Measurements from ENCODE around the gene DMBT1. TPM values are rescaled to one million over a fixed set of nuclear protein-coding genes. Genes with fewer than 3 reads are reported as not detected.

Gene DMBT1
- total and polyA plus RNA-seq, 2 donors from 2014 or later: 0.06 TPM; not detected in 1

DNA sequence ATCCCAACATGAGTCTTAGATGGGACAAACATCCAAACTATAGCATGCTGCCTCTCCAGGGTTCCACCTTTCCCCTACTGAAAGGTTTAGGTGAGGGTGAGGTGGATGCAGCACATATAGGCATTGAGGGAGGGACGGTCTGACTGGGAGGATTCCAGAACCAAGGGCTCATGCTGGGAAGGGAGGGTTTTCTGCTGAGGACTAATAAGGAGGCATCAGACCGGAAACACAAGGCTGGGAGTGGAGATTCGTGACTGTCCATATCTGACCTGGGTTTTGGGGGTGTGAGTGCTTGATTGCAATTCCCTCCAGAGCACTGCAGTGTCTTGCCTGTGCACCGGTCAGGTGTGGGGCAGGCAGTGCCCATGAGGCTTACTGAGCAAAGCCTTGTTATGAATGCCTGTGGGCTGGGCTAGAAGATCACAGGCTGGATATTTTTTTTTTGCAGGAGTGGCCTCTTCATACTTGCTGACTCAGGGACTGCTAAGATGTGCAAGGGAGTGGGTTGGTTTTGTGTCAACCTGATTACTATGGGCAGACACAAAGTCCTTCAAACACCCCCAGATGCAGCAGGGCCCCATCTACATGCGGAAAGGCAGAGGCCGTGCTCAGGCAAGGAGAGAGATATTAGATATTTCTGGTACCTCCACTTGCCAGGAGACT is 26.7 kb downstream of the DMBT1 start:
- H3K4me1 ChIP-seq (ENCODE audit: control insufficient read depth in 2 of 3, insufficient read depth in 2 of 3, low read depth in 1 of 3, low read length in 3 of 3): no peaks in the 10 kb centered on the region
- TF ChIP-seq, protein P1, sequence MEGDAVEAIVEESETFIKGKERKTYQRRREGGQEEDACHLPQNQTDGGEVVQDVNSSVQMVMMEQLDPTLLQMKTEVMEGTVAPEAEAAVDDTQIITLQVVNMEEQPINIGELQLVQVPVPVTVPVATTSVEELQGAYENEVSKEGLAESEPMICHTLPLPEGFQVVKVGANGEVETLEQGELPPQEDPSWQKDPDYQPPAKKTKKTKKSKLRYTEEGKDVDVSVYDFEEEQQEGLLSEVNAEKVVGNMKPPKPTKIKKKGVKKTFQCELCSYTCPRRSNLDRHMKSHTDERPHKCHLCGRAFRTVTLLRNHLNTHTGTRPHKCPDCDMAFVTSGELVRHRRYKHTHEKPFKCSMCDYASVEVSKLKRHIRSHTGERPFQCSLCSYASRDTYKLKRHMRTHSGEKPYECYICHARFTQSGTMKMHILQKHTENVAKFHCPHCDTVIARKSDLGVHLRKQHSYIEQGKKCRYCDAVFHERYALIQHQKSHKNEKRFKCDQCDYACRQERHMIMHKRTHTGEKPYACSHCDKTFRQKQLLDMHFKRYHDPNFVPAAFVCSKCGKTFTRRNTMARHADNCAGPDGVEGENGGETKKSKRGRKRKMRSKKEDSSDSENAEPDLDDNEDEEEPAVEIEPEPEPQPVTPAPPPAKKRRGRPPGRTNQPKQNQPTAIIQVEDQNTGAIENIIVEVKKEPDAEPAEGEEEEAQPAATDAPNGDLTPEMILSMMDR (IDR thresholded peaks at IDR 0.05; ENCODE audit: borderline replicate concordance, extremely low read depth, insufficient read depth): no peak
- no peak overlapping the region for H3K4me3 ChIP-seq (ENCODE audit: low read length in 3 of 3)
- H3K36me3 ChIP-seq (ENCODE audit: control insufficient read depth in 2 of 3, insufficient read depth in 3 of 3, low read length in 3 of 3): no peaks in the 10 kb centered on the region
- intact Hi-C loops (cut with DNase I): no loop called here
- no peaks in the 10 kb centered on the region for H3K27me3 ChIP-seq (ENCODE audit: control insufficient read depth, insufficient read depth, low read length)
- no peak for FAIRE-seq
- H3K27ac ChIP-seq (ENCODE audit: low read depth in 2 of 2, low read length in 2 of 2): no peak overlapping the region
- no peaks in the 10 kb centered on the region for H3K9me3 ChIP-seq (ENCODE audit: control insufficient read depth in 2 of 3, insufficient read depth in 1 of 3, low read length in 3 of 3)
- peak in 2 of 5 donors; percentile 24 to 33 for DNase-seq
- no peak overlapping the region for H3K9ac ChIP-seq (ENCODE audit: low read length in 3 of 3)

DNA sequence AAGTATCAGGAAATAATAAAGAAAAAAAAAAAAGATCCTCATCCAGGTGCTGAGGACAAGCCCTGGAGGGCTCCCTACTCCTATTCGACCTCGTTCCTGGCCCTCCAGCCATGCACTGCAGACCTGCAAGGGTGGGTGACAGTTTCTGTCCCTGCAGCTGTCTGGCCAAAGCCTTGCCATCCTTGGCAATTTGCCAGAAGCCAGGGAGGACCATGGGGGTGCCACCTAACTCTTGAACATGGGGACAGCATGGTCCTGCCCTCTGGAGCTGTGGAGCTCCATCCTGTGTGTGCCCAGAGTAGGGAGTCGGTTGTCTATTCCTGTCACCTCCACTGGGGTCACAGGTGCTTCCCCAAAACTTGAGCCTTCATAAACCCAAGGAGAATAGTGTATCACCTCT is 27.8 kb downstream of the DMBT1 start:
- Histone ChIP-seq H3K9ac (ENCODE audit: low read length in 3 of 3) (no peak overlapping the region), H3K27ac (ENCODE audit: low read depth in 2 of 2, low read length in 2 of 2) (no peak overlapping the region), H3K4me3 (ENCODE audit: low read length in 3 of 3) (no peak overlapping the region), H3K36me3 (ENCODE audit: control insufficient read depth in 2 of 3, insufficient read depth in 3 of 3, low read length in 3 of 3) (no peaks in the 10 kb centered on the region), H3K27me3 (ENCODE audit: control insufficient read depth, insufficient read depth, low read length) (no peaks in the 10 kb centered on the region), H3K9me3 (ENCODE audit: control insufficient read depth in 2 of 3, insufficient read depth in 1 of 3, low read length in 3 of 3) (no peaks in the 10 kb centered on the region), H3K4me1 (ENCODE audit: control insufficient read depth in 2 of 3, insufficient read depth in 2 of 3, low read depth in 1 of 3, low read length in 3 of 3) (no peaks in the 10 kb centered on the region)
- intact Hi-C loops (cut with DNase I): no loop called here
- DNase-seq: no peak
- TF ChIP-seq, protein P1 (IDR thresholded peaks at IDR 0.05; ENCODE audit: borderline replicate concordance, extremely low read depth, insufficient read depth): no peak
- FAIRE-seq: no peak

DNA sequence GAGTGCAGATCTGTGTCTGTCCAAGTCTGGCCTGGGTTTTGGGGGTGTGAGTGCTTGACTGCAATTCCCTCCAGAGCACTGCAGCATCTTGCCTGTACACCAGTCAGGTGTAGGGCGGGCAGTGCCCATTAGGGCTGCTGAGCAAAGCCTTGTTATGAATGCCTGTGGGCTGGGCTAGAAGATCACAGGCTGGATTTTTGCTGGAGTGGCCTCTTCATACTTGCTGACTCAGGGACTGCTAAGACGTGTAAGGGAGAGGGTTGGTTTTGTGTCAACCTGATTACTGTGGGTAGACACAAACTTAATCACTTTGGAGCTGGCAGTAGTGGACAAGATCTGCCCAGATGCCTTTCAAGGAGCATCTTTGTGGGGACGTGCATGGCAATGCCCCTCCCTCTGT is 29.6 kb downstream of the DMBT1 start:
- TF ChIP-seq, protein P1 (IDR thresholded peaks at IDR 0.05; ENCODE audit: borderline replicate concordance, extremely low read depth, insufficient read depth): no peak
- Histone ChIP-seq H3K9ac (ENCODE audit: low read length in 3 of 3) (no peak overlapping the region), H3K9me3 (ENCODE audit: control insufficient read depth in 2 of 3, insufficient read depth in 1 of 3, low read length in 3 of 3) (no peaks in the 10 kb centered on the region), H3K27ac (ENCODE audit: low read depth in 2 of 2, low read length in 2 of 2) (no peak overlapping the region), H3K36me3 (ENCODE audit: control insufficient read depth in 2 of 3, insufficient read depth in 3 of 3, low read length in 3 of 3) (no peaks in the 10 kb centered on the region), H3K4me1 (ENCODE audit: control insufficient read depth in 2 of 3, insufficient read depth in 2 of 3, low read depth in 1 of 3, low read length in 3 of 3) (no peaks in the 10 kb centered on the region), H3K4me3 (ENCODE audit: low read length in 3 of 3) (no peak overlapping the region), H3K27me3 (ENCODE audit: control insufficient read depth, insufficient read depth, low read length) (no peaks in the 10 kb centered on the region)
- DNase-seq: peak in 1 of 5 donors; percentile 12
- intact Hi-C loops (cut with DNase I): no loop called here
- no peak for FAIRE-seq

DNA sequence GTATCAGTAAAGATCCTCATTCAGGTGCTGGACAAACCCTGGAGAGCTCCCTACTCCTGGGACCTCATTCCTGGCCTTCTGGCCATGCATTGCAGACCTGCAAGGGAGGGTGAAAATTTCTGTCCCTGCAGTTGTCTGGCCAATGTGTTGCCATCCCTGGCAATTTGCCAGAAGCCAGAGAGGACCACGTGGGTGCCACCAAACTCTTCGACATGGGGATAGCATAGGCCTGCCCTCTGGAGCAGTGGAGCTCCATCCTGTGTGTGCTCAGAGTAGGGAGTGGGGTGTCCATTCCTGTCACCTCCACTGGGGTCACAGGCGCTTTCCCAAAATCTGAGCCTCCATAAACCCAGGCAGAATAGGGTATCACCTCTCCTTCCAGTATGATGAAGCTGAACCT is 31.2 kb downstream of the DMBT1 start:
- Histone ChIP-seq H3K4me3 (ENCODE audit: low read length in 3 of 3) (no peak overlapping the region), H3K27me3 (ENCODE audit: control insufficient read depth, insufficient read depth, low read length) (no peaks in the 10 kb centered on the region), H3K9me3 (ENCODE audit: control insufficient read depth in 2 of 3, insufficient read depth in 1 of 3, low read length in 3 of 3) (no peaks in the 10 kb centered on the region), H3K27ac (ENCODE audit: low read depth in 2 of 2, low read length in 2 of 2) (no peak overlapping the region), H3K4me1 (ENCODE audit: control insufficient read depth in 2 of 3, insufficient read depth in 2 of 3, low read depth in 1 of 3, low read length in 3 of 3) (no peaks in the 10 kb centered on the region), H3K9ac (ENCODE audit: low read length in 3 of 3) (no peak overlapping the region), H3K36me3 (ENCODE audit: control insufficient read depth in 2 of 3, insufficient read depth in 3 of 3, low read length in 3 of 3) (no peaks in the 10 kb centered on the region)
- TF ChIP-seq, protein P1 (IDR thresholded peaks at IDR 0.05; ENCODE audit: borderline replicate concordance, extremely low read depth, insufficient read depth): no peak
- DNase-seq (no peak), FAIRE-seq (no peak)
- intact Hi-C loops (cut with DNase I): no loop called here
